ENCODE data around the gene INO80D. TPM values are rescaled to one million over a fixed set of nuclear protein-coding genes. Genes with fewer than 3 reads are reported as not detected.

The INO80D gene
- total RNA-seq, 1 experiment from 2014 or later: 46.0 TPM

GRCh38 chr2:206086716-206087350 lies 859 bp upstream of the INO80D start:
- WGBS (ENCODE audit: extremely low coverage, insufficient read length, low lambda C conversion rate): no CpG with 5 or more reads among the region's 4 CpGs
- Histone ChIP-seq H3K4me1 (ENCODE audit: insufficient read depth, low read length) (peaks cover 3% of the 10 kb centered on the region; the same call in 1 of the 2 replicates), H3K18ac (ENCODE audit: insufficient read length, low read depth, low read length) (no peak overlapping the region), H3K27ac (ENCODE audit: insufficient read length, low read depth, low read length) (no peak overlapping the region), H3K23me2 (ENCODE audit: insufficient read length, low read depth, low read length, poor library complexity, severe bottlenecking) (no peaks in the 10 kb centered on the region), H3K9me3 (ENCODE audit: control insufficient read depth, low read depth, low read length) (no peaks in the 10 kb centered on the region), H4K5ac (ENCODE audit: insufficient read length, low read depth, low read length) (no peak overlapping the region), H2BK12ac (ENCODE audit: insufficient read length, low read depth, low read length) (no peak overlapping the region), H2AK5ac (ENCODE audit: insufficient read length, low read length) (no peak overlapping the region), H4K91ac (ENCODE audit: insufficient read length, low read depth, low read length) (no peak overlapping the region), H3K9ac (ENCODE audit: extremely low read depth, insufficient read length, low read length) (peak overlapping the region; percentile 89), H2AFZ (ENCODE audit: low read length) (no peak overlapping the region), H4K20me1 (ENCODE audit: control insufficient read depth, insufficient read depth, insufficient read length) (no peaks in the 10 kb centered on the region), H3K4ac (ENCODE audit: low read depth, low read length) (no peak overlapping the region), H2BK120ac (ENCODE audit: low read depth, low read length, poor library complexity, severe bottlenecking) (no peak overlapping the region), H2BK20ac (ENCODE audit: low read depth, low read length, poor library complexity, severe bottlenecking) (no peak overlapping the region), H3K79me1 (ENCODE audit: insufficient read depth, low read depth, low read length, poor library complexity, severe bottlenecking) (no peaks in the 10 kb centered on the region), H2BK5ac (ENCODE audit: insufficient read length, low read length) (no peak overlapping the region), H3K56ac (ENCODE audit: insufficient read length, low read depth, low read length) (no peak overlapping the region), H3K4me2 (ENCODE audit: insufficient read depth, insufficient read length, low read length) (peak overlapping the region; percentile 86), H2BK15ac (ENCODE audit: low read depth, low read length) (no peak overlapping the region), H3K79me2 (ENCODE audit: insufficient read depth, low read length) (peaks cover 9% of the 10 kb centered on the region; the same call in 1 of the 2 replicates), H3K23ac (ENCODE audit: insufficient read length, low read depth, low read length) (no peak overlapping the region), H3K14ac (ENCODE audit: insufficient read depth, low read length) (no peak overlapping the region), H4K8ac (replicated peaks; ENCODE audit: insufficient read length, low read depth, low read length) (no peak overlapping the region), H3T11ph (ENCODE audit: low read length) (no peak overlapping the region), H3K27me3 (ENCODE audit: insufficient read depth, low read length) (no peaks in the 10 kb centered on the region)
- H3K4me1 Mint-ChIP-seq: peaks cover 12 to 26% of the 10 kb centered on the region in 2 experiments
- peak overlapping the region; percentile 96 to 99 for H3K4me3 Mint-ChIP-seq
- H3K27ac Mint-ChIP-seq: peak overlapping the region; percentile 5 to 100 (median 81); a peak in 3 of 7 replicates
- peaks cover 12 to 37% (median 21%) of the 10 kb centered on the region in 3 experiments; a peak in 6 of 7 replicates for H3K36me3 Mint-ChIP-seq (ENCODE audit: insufficient read depth in 1 of 3, low read depth in 3 of 3)
- H3K9me3 Mint-ChIP-seq: no peaks in the 10 kb centered on the region
- no peak for DNase-seq
- no peaks in the 10 kb centered on the region for H3K27me3 Mint-ChIP-seq (ENCODE audit: low read depth)
- TF ChIP-seq CTCF (conservative IDR thresholded peaks at IDR 0.05): no peak

Measured in H9 (cell line).